Panc1 (cell line): Measurements from ENCODE around the gene HECA.

Experiments used
- POLR2AphosphoS5 ChIP-seq: IDR thresholded peaks from 2 replicates; pipeline ENCODE4 v1.6.1; 2012; ENCODE audit warnings: mild to moderate bottlenecking, low read depth, low read length, moderate library complexity
- REST ChIP-seq, 2 experiments: IDR thresholded peaks; 2 replicates each; pipeline ENCODE4 v1.6.1; 2011 to 2012; ENCODE audit warnings: low read depth in 2 of 2, control low read depth in 1 of 2, low read length in 1 of 2, mild to moderate bottlenecking in 1 of 2, moderate library complexity in 1 of 2; ENCODE audit not compliant: insufficient read depth in 1 of 2
- TF ChIP-seq, protein P1 (sequence below): fragments of 450-650 bp; IDR thresholded peaks from 2 replicates; pipeline ENCODE4 v1.5.1; 2017; ENCODE audit warnings: mild to moderate bottlenecking

- TF ChIP-seq, protein P1, sequence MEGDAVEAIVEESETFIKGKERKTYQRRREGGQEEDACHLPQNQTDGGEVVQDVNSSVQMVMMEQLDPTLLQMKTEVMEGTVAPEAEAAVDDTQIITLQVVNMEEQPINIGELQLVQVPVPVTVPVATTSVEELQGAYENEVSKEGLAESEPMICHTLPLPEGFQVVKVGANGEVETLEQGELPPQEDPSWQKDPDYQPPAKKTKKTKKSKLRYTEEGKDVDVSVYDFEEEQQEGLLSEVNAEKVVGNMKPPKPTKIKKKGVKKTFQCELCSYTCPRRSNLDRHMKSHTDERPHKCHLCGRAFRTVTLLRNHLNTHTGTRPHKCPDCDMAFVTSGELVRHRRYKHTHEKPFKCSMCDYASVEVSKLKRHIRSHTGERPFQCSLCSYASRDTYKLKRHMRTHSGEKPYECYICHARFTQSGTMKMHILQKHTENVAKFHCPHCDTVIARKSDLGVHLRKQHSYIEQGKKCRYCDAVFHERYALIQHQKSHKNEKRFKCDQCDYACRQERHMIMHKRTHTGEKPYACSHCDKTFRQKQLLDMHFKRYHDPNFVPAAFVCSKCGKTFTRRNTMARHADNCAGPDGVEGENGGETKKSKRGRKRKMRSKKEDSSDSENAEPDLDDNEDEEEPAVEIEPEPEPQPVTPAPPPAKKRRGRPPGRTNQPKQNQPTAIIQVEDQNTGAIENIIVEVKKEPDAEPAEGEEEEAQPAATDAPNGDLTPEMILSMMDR: no peak
- TF ChIP-seq REST (IDR thresholded peaks at IDR 0.05; ENCODE audit: insufficient read depth in 1 of 2, low read depth in 2 of 2, low read length in 1 of 2) (no peak), POLR2AphosphoS5 (no peak)
Observed at GRCh38 chr6:139166238-139166955, 31.5 kb downstream of the HECA start.
